Adipocyte (in vitro differentiated cells): Measurements from ENCODE around the gene PLCG2.

Experiments used
- DNase-seq: peaks from one replicate; pipeline ENCODE4 v3.0.0-alpha.2; 2015; ENCODE audit warnings: low read depth
- H3K27me3 ChIP-seq: replicated peaks from 2 replicates; pipeline ENCODE4 v1.7.0; 2013; ENCODE audit warnings: mild to moderate bottlenecking, low read length, moderate library complexity; ENCODE audit not compliant: control insufficient read depth, insufficient read depth
- H3K36me3 ChIP-seq: 2 replicates; pipeline ENCODE4 v1.7.0; 2013; ENCODE audit warnings: low read length, mild to moderate bottlenecking, moderate library complexity; ENCODE audit not compliant: control insufficient read depth, insufficient read depth, severe bottlenecking
- H3K4me1 ChIP-seq: 2 replicates; pipeline ENCODE4 v1.7.0; 2013; ENCODE audit warnings: mild to moderate bottlenecking, low read length, moderate library complexity; ENCODE audit not compliant: control insufficient read depth, insufficient read depth
- H3K4me3 ChIP-seq: 2 replicates; pipeline ENCODE4 v1.7.0; 2013; ENCODE audit warnings: mild to moderate bottlenecking, low read length, moderate library complexity
- H3K9ac ChIP-seq: 2 replicates; pipeline ENCODE4 v1.7.0; 2013; ENCODE audit warnings: mild to moderate bottlenecking, low read length, moderate library complexity
- H3K9me3 ChIP-seq: 2 replicates; pipeline ENCODE4 v1.7.0; 2013; ENCODE audit warnings: mild to moderate bottlenecking, low read length, moderate library complexity; ENCODE audit not compliant: control insufficient read depth

PLCG2 gene

DNA sequence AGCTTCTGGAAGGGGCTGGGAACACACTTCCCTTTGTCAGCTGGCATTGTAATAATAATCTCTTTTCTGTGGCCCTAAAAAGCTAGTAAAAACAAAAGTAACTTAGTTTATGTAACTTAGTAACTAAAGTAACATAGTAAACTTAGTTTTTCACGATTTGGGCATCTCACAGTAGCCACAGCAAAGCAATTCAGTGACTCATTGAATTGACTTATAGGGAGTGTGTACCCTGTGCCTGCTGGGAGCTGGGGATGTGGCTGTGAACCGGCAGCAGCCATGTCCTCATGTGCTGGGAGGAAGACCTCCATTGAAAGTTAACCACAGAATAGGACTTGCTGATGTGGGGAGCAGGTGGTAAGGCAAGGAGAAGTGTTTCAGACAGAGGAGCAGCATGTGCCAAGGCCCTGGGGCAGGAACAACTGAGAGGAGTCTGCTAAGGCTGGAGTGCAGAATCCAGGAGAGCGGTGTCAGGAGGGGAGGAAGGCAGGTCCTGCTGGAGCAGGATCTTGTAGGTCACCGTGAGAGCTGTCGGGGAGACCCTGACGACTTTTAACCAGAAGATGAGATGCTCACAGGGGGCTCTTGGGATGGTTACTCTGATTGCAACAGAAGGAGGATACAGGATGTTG lies 112.8 kb downstream of the PLCG2 start:
- Histone ChIP-seq H3K36me3 (no peaks in the 10 kb centered on the region), H3K9me3 (no peaks in the 10 kb centered on the region), H3K9ac (no peak overlapping the region), H3K4me1 (peaks cover 10% of the 10 kb centered on the region), H3K27me3 (no peaks in the 10 kb centered on the region), H3K4me3 (no peak overlapping the region)
- DNase-seq: no peak

- no peak overlapping the region for H3K4me3 ChIP-seq
- no peaks in the 10 kb centered on the region for H3K27me3 ChIP-seq
- H3K9ac ChIP-seq: no peak overlapping the region
- H3K36me3 ChIP-seq: no peaks in the 10 kb centered on the region
- peaks cover 11% of the 10 kb centered on the region for H3K4me1 ChIP-seq
- H3K9me3 ChIP-seq: no peaks in the 10 kb centered on the region
- no peak for DNase-seq
Measured at GRCh38 chr16:81894592-81894991, 115.5 kb downstream of the PLCG2 start.

DNA sequence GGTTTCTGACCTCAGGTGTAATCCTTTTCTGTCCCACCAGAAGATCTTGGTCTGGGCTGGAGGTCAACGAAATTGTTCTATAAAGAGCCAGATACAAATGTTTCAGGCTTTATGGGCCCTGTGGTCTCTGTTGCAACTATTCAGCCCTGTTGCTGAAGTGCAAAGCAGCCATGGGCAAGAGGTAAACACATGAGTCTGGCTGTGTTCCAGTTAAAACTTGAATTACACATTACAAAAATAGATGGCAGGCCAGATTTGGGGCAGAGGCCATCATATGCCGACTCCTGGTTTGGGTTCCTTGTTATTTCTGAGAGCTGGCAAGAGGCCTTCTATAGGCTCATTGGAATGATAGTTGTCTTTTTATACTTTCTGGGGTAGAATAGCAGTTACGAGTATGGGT lies 117.8 kb downstream of the PLCG2 start:
- H3K9me3 ChIP-seq: no peaks in the 10 kb centered on the region
- DNase-seq: no peak

GRCh38 chr16:81899601-81900000 lies 120.5 kb downstream of the PLCG2 start:
- Histone ChIP-seq H3K9me3 (peaks cover 8% of the 10 kb centered on the region), H3K27me3 (peaks cover 6% of the 10 kb centered on the region), H3K36me3 (no peaks in the 10 kb centered on the region), H3K9ac (no peak overlapping the region), H3K4me3 (no peak overlapping the region), H3K4me1 (peaks cover 11% of the 10 kb centered on the region)
- no peak for DNase-seq

More for the DNA sequence above, 117.8 kb downstream of the PLCG2 start:
- Histone ChIP-seq H3K4me3 (no peak overlapping the region), H3K9ac (no peak overlapping the region), H3K4me1 (peaks cover 11% of the 10 kb centered on the region), H3K36me3 (no peaks in the 10 kb centered on the region), H3K27me3 (peaks cover 6% of the 10 kb centered on the region)

DNA sequence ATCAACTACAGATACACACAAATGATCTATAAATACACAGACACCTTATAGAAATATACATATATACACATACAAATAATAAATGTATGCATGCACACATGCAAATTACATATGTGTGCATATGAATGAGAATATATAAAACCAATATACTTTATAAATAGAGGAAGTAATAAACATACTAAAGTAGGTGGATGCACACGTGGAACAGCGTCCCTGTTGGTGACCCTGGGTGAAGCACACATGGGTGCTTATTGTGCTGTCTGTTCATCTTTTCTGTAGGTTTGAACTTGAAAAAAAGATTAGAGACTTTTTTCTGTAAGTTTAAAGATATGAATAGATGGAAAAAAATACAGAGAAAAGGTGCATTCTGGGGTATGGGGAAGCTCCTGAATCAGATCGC lies 120.9 kb downstream of the PLCG2 start:
- Histone ChIP-seq H3K9ac (no peak overlapping the region), H3K4me3 (no peak overlapping the region), H3K27me3 (peaks cover 6% of the 10 kb centered on the region), H3K4me1 (peaks cover 11% of the 10 kb centered on the region), H3K9me3 (peaks cover 8% of the 10 kb centered on the region), H3K36me3 (no peaks in the 10 kb centered on the region)
- DNase-seq: no peak

- Histone ChIP-seq H3K9me3 (peaks cover 8% of the 10 kb centered on the region), H3K27me3 (peaks cover 6% of the 10 kb centered on the region), H3K4me1 (peaks cover 11% of the 10 kb centered on the region), H3K9ac (no peak overlapping the region), H3K36me3 (no peaks in the 10 kb centered on the region), H3K4me3 (no peak overlapping the region)
- DNase-seq: no peak
Measured at GRCh38 chr16:81900456-81900855, 121.4 kb downstream of the PLCG2 start.

DNA sequence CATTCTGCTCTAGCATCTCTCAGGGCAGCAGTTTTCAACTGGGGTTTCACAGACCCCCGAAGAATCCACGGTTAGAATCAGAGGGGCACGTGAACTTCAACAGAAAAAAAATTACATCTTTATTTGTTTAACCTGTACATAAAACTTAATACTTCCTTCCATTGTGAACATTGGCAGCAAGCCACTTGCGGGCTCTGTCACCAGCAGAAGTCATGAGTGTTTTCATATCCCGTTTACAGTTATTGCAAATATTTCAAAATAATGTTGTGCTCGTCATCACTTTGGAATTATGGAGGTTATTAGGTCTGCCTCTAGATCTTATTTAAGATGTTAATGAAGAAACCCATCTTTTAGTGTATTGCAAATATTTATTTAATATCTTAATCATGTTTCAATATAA lies 122.4 kb downstream of the PLCG2 start:
- peaks cover 8% of the 10 kb centered on the region for H3K9me3 ChIP-seq
- peaks cover 6% of the 10 kb centered on the region for H3K27me3 ChIP-seq
- no peak for DNase-seq

GRCh38 chr16:81902025-81902424 lies 122.9 kb downstream of the PLCG2 start:
- Histone ChIP-seq H3K4me1 (peaks cover 2% of the 10 kb centered on the region), H3K9me3 (peaks cover 8% of the 10 kb centered on the region), H3K27me3 (peaks cover 6% of the 10 kb centered on the region), H3K4me3 (no peak overlapping the region), H3K9ac (no peak overlapping the region), H3K36me3 (no peaks in the 10 kb centered on the region)
- no peak for DNase-seq

More for the DNA sequence above, 122.4 kb downstream of the PLCG2 start:
- no peak overlapping the region for H3K4me3 ChIP-seq
- H3K9ac ChIP-seq: no peak overlapping the region
- H3K4me1 ChIP-seq: peaks cover 8% of the 10 kb centered on the region
- H3K36me3 ChIP-seq: no peaks in the 10 kb centered on the region

DNA sequence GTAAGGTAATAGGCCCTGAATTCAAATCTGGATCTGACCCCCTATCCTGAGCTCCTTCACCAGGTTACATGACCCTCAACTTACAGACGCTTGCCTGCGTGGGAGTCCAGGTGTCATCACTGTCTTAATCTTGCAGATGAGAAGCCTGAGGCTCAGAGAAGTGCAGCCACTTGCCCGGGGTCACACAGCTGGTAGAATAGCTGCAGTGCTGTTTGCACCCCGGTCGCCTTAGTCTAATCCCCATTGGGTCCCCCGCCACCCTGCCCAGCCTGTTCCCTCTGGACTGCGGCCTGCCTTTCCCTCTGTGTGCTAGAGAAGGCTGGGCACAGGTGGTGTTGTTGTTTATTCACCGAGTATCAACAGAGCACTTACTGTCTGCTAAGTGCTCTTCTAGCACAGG lies 125.2 kb downstream of the PLCG2 start:
- H3K4me1 ChIP-seq: no peaks in the 10 kb centered on the region
- peaks cover 8% of the 10 kb centered on the region for H3K9me3 ChIP-seq
- no peaks in the 10 kb centered on the region for H3K36me3 ChIP-seq
- no peak overlapping the region for H3K9ac ChIP-seq
- DNase-seq: no peak
- peaks cover 6% of the 10 kb centered on the region for H3K27me3 ChIP-seq
- H3K4me3 ChIP-seq: no peak overlapping the region

DNA sequence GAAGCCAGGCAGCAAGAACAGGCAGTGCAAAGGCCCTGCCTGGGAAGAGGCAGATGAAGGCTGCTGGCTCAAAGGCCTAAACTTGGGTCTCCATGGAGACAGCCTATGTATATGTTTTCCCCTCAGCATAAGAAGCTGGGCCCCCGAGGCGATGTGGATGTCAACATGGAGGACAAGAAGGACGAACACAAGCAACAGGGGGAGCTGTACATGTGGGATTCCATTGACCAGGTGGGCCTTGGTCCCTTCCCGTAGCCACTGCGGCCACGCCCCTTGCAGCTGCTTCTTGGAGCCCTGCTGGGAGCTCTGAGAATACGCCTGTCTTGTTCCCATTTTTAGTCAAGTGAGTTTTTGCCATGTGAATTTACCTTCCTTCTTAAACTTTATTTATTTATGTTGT lies 126.2 kb downstream of the PLCG2 start:
- Histone ChIP-seq H3K4me1 (no peaks in the 10 kb centered on the region), H3K27me3 (peaks cover 6% of the 10 kb centered on the region), H3K9ac (no peak overlapping the region), H3K36me3 (no peaks in the 10 kb centered on the region), H3K4me3 (no peak overlapping the region), H3K9me3 (peaks cover 8% of the 10 kb centered on the region)
- DNase-seq: no peak

- Histone ChIP-seq H3K4me1 (no peaks in the 10 kb centered on the region), H3K27me3 (no peaks in the 10 kb centered on the region), H3K36me3 (no peaks in the 10 kb centered on the region), H3K9ac (no peak overlapping the region), H3K4me3 (no peak overlapping the region), H3K9me3 (peaks cover 5% of the 10 kb centered on the region)
- DNase-seq: no peak
Measured at GRCh38 chr16:81907681-81908080, 128.6 kb downstream of the PLCG2 start.
